GM18873 (cell line): ENCODE results near the gene CGB2.
"Not testable (repeated sequence)": the region's sequence is repeated elsewhere in the genome, so short reads cannot be mapped to it uniquely, and the experiment has no call there.

Experiments used
- ATAC-seq: cut with Tn5 transposase; IDR thresholded peaks from one replicate; pipeline ENCODE4 v1.9.1; 2021; ENCODE audit warnings: mild to moderate bottlenecking, moderate library complexity, moderate number of reproducible peaks; ENCODE audit not compliant: unreplicated experiment, low FRiP score

Gene CGB2

GRCh38 chr19:49030323-49030722 is 1.4 kb upstream of the CGB2 start:
- not testable (repeated sequence) for ATAC-seq

- not testable (repeated sequence) for ATAC-seq
Measured at GRCh38 chr19:49036815-49037214, 5.1 kb downstream of the CGB2 start, which contains the start of gene CGB1. TSS of gene CGB1 (minus strand) at chr19:49036895. CDS start at chr19:49036711, 184 bp downstream.

GRCh38 chr19:49038111-49038510 is 6.4 kb downstream of the CGB2 start:
- ATAC-seq, result not testable (repeated sequence)

GRCh38 chr19:49038557-49039276 is 7.0 kb downstream of the CGB2 start:
- ATAC-seq, result not testable (repeated sequence)

- ATAC-seq, result not testable (repeated sequence)
Measured at GRCh38 chr19:49039736-49040135, 8.0 kb downstream of the CGB2 start.

- no peak for ATAC-seq
Measured at GRCh38 chr19:49042177-49042576, 10.5 kb downstream of the CGB2 start.

GRCh38 chr19:49042666-49043065 is 11.0 kb downstream of the CGB2 start:
- not testable (repeated sequence) for ATAC-seq

GRCh38 chr19:49043548-49043947 is 11.9 kb downstream of the CGB2 start, which contains the start of gene CGB5:
TSS of gene CGB5 (plus strand) at chr19:49043848. CDS start at chr19:49044210, 362 bp downstream.
- not testable (repeated sequence) for ATAC-seq

- not testable (repeated sequence) for ATAC-seq
Measured at GRCh38 chr19:49049011-49049410, 17.3 kb downstream of the CGB2 start, which contains the start of gene CGB8. TSS of gene CGB8 (minus strand) at chr19:49049111. CDS start at chr19:49048739, 372 bp downstream.

GRCh38 chr19:49049834-49050233 is 18.1 kb downstream of the CGB2 start:
- not testable (repeated sequence) for ATAC-seq

GRCh38 chr19:49050376-49051033 is 18.8 kb downstream of the CGB2 start:
- ATAC-seq, result not testable (repeated sequence)

GRCh38 chr19:49056101-49056901 is 24.6 kb downstream of the CGB2 start:
- no peak for ATAC-seq

GRCh38 chr19:49056902-49057596 is 25.4 kb downstream of the CGB2 start:
- not testable (repeated sequence) for ATAC-seq

- ATAC-seq, result no peak
Measured at GRCh38 chr19:49057636-49058234, 26.0 kb downstream of the CGB2 start, which contains the start of gene CGB7. TSS of gene CGB7 (minus strand) at chr19:49057749. CDS start at chr19:49055375, 2,374 bp downstream.

GRCh38 chr19:49058562-49058961 is 26.9 kb downstream of the CGB2 start:
- ATAC-seq, result no peak

GRCh38 chr19:49059053-49059452 is 27.4 kb downstream of the CGB2 start:
- ATAC-seq, result no peak

GRCh38 chr19:49061000-49061399 is 29.3 kb downstream of the CGB2 start:
- no peak for ATAC-seq

- no peak for ATAC-seq
Measured at GRCh38 chr19:49061445-49061844, 29.8 kb downstream of the CGB2 start.

GRCh38 chr19:49064029-49064629 is 32.4 kb downstream of the CGB2 start:
- ATAC-seq, result no peak
